NCI-H2029 treated with DMSO at 0.1 percent for 48 hours (cell line): Measurements from ENCODE around the gene HLA-B.
A peak's percentile ranks its signal among the peaks of the same experiment; 100 is the strongest.

Source experiments
- DNase-seq: peaks from one replicate; lab custom pipeline; 2025; lab: John Stamatoyannopoulos, UW

The HLA-B gene

GRCh38 chr6:31352683-31353383 is 4.1 kb downstream of the HLA-B start:
- DNase-seq, result no peak

- no peak for DNase-seq
These were observed 4.7 kb downstream of the HLA-B start for GRCh38 chr6:31352310-31352682.

GRCh38 chr6:31351401-31352309 is 5.3 kb downstream of the HLA-B start:
- DNase-seq, result no peak

- no peak for DNase-seq
These were observed 6.0 kb downstream of the HLA-B start for GRCh38 chr6:31351033-31351380.

GRCh38 chr6:31350196-31351032 is 6.6 kb downstream of the HLA-B start:
- no peak for DNase-seq

GRCh38 chr6:31349301-31349700 is 7.7 kb downstream of the HLA-B start:
- no peak for DNase-seq

GRCh38 chr6:31345026-31345730 is 11.8 kb downstream of the HLA-B start:
- DNase-seq, result no peak

GRCh38 chr6:31340228-31340627 is 16.8 kb downstream of the HLA-B start:
- no peak for DNase-seq

GRCh38 chr6:31339210-31339609 is 17.8 kb downstream of the HLA-B start:
- no peak for DNase-seq

GRCh38 chr6:31336896-31337496 is 20.0 kb downstream of the HLA-B start:
- DNase-seq, result no peak

- no peak for DNase-seq
These were observed 24.1 kb downstream of the HLA-B start for GRCh38 chr6:31332637-31333602.

GRCh38 chr6:31328355-31328960 is 28.5 kb downstream of the HLA-B start:
- DNase-seq, result no peak

GRCh38 chr6:31321820-31322219 is 35.2 kb downstream of the HLA-B start:
- DNase-seq, result no peak

GRCh38 chr6:31321005-31321707 is 35.8 kb downstream of the HLA-B start:
- no peak for DNase-seq

- no peak for DNase-seq
These were observed 39.9 kb downstream of the HLA-B start for GRCh38 chr6:31317036-31317435.

- DNase-seq, result no peak
These were observed 47.3 kb downstream of the HLA-B start for GRCh38 chr6:31309641-31310040.

- DNase-seq, result no peak
These were observed 48.2 kb downstream of the HLA-B start for GRCh38 chr6:31308845-31309175.

GRCh38 chr6:31308050-31308844 is 48.7 kb downstream of the HLA-B start:
- peak; percentile 22 for DNase-seq

- no peak for DNase-seq
These were observed 49.3 kb downstream of the HLA-B start for GRCh38 chr6:31307669-31308049.
